GM18873 (cell line): Measurements from ENCODE around the gene ERCC6L2.

Experiments used
- ATAC-seq: cut with Tn5 transposase; IDR thresholded peaks from one replicate; pipeline ENCODE4 v1.9.1; 2021; ENCODE audit warnings: mild to moderate bottlenecking, moderate library complexity, moderate number of reproducible peaks; ENCODE audit not compliant: unreplicated experiment, low FRiP score

ERCC6L2 gene

DNA sequence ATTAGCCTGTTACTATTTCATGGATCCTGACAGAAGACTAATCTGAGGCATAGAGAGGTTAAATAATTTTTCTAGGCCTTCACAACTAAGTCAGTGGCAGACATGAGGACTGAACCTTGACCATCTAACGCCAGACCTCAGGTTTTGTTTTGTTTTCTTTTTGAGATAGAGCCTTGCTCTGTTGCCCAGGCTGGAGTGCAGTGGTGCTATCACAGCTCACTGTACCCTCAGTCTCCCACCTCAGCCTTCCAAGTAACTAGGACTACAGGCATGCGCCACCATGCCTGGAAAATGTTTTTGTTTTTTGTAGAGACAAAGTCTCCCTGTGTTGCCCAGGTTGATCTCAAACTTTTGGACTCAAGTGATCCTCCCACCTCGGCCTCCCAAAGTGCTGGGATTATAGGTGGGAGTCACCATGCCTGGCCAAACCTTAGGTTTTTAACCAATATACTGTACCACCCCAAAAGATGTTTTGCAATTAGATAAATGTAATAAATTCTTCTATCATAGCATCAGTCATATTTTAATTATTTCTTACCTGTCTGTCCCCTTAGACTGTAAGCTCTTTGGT, 35.4 kb downstream of the ERCC6L2 start:
- no peak for ATAC-seq

DNA sequence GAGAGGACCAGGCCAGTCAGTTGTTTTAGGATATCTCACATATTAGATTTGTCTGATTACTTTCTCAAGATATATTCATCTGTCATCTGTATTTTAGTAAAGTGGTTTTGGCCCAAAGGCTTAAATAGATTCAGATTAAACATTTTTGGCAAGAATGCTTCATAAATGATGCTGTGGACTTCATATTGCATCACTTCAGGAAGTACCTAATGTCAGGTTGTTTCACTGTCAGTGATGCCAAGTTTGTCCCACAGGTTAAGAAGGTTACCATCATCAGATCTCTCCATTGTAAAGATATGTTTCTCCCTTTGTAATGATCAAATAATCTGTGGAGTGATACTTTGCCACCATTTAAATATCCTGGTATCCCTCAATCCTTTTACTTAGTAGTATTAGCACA, 37.3 kb downstream of the ERCC6L2 start:
- no peak for ATAC-seq

DNA sequence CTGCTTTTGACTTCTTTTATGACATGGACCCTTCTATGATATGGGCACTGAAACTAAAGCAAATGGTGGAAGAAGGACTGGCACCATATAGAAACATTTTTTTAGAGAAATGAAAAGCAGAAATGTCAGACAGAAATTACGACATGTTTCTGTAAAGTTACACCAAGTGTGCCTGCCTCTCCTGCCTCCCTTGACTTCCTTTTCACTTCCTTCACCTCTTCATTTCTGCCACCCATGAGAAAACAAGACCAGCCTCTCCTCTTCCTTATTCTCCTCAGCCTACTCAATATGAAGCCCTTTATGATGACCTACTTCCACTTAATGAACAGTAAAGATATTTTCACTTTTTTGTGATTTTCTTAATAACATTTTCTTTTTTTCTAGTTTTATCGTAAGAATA, 44.5 kb downstream of the ERCC6L2 start:
- no peak for ATAC-seq

DNA sequence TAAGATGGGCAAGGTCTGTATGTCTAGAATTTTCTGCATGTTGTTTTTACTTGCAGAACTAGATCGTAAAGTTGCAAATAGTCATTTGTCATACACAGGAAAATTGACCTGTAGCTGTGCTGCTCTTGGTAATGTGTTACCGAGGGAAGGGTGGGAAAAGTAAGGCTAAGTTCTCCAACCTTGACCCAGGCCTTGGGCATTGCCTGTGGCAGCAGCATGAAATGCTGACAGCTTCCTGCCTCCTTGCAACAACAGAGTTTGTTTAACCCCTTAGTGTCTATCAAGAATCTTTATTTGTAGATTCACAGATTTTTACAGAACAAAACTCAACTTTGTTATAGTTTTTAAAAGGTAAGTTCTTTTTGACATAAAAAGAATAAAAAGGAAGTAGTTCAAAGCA, 48.3 kb downstream of the ERCC6L2 start:
- ATAC-seq = no peak

DNA sequence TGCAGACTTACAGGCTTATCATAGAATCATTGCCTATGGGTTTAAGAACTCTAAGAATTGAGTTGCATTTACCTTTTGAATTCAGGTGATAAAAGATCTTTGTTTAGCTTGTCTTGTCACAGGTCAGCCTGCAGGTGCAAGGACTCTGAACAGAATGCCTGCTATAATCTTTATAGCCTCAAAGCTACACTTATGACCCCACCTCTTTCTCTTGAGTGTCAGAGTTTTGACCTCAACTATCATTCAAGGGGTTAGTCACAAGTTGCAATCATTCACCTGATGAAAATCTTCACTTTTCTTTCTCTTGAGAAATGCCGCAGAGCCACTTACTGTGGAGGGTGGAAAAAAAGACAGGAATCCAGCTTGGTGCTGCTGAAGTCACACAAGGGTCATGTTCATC, 49.5 kb downstream of the ERCC6L2 start:
- ATAC-seq = no peak

DNA sequence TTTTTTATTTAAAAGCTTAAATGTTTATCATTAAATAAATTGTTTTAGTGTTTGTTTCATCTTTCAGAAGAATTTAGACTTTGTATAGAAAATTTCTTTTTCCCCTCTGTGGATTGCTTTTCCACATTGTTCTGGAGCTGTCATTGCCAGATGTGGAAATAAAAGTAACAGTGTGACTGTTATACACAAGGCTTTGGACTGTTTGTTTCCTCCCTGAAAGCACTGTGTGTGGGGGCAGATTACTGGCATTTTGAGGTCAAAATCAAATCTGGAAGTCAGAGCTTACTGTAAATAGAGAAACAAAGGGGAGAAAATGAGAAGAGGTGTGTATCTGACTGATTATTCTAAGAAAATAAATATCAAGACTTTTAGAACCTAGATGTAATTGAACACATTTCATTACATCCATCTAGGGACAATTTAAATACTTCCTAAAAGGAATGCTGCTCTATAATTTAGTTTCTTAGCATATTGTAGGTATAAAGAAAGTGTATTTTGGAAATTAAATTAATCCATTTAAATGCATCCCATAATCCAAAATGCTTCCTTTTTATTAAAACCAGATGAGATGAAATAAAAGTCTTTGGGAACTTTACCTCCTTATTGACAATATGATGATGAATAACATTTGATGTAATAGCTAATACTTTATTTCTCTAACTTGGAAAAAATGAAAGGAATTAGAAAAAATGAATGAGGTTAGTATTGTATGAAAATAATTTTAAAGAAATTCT, 51.9 kb downstream of the ERCC6L2 start:
- ATAC-seq = no peak

DNA sequence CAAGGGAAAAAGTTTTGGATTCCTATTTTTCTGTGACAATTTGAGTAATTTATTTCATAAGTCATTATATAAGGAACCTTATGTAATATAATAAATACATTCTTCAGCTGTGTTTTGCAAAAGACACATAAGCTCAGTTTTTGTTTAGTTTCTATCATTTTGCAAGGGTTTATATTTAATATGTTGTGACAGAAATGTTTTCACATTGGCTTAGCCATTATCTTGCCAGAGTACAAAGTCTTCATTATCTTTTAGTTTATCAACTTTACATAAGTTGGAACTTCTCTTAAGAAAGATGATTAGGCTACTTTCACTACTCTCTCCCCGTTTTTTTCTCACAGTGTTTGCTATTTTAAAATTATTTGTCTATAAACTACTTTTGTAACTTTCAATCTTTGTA, 54.8 kb downstream of the ERCC6L2 start:
- ATAC-seq = no peak

DNA sequence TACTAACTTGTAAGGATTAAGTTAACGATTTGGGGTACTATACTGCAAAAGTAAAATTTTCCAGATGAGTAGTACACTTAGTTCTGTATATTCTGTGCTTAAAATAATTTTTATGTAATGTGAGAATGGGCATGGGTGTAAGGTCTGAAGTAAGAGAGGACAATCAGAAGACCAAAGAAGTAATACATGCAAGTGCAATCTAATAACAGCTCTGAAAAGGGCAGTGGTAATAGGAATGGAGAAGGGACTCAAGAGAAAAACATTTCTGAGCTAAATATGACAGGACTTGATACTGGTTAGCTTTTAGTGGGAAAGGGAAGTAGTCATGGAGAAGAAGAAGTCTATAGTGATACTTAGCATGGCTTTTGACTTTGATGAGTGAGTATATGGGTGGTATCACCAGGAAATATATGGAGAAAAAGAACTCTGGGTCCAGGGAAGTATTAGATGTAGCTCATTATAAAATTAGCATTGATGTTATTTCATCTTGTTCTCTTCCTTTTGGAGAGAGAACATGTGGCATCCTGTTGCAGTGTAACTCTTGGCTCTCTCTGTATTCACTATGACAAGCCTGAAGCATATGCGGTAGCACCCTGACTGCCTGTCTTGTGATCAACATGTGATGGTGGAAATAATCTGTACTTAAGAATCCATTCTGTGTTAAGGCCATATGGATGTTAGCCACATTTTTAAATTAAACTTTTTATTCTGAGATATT, 60.5 kb downstream of the ERCC6L2 start:
- ATAC-seq = no peak

DNA sequence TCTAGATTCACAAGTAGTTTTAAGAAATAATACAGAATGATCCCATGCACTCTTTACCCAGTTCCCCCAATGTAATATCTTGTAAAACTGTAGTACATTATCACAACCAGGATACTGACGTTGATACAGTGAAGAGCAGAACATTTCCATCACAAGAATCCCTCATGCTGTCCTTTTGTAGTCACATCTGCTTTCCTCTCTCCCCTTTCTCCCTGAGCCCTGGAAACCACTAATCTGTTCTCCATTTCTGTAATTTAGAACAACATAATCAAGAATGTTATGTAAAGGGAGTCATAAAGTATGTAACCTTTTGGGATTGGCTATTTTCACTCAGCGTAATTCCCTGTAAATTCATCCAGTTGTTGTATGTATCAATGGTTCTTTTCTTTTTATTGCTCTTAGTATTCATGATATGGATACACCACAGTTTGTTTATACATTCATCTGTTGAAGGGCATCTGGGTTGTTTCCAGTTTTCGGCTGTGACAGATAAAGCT, 61.1 kb downstream of the ERCC6L2 start:
- no peak for ATAC-seq

DNA sequence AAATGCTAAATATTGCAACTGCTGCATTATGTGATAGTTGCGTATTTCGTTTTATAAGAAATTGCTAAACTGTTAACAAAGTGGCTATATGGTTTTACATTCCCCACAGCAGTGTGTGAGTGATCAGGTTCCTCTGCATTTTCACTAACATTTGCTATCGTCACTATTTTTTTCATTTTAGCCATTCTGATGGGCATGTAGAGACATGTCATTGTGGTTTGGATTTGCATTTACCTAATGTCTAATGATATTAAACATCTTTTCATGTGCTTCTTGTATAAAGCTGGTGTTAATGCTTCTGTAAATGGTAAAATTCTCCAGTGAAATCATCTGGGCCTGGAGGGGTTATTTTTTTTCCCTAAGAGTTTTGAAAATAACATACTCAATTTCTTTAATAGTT, 61.6 kb downstream of the ERCC6L2 start:
- no peak for ATAC-seq

DNA sequence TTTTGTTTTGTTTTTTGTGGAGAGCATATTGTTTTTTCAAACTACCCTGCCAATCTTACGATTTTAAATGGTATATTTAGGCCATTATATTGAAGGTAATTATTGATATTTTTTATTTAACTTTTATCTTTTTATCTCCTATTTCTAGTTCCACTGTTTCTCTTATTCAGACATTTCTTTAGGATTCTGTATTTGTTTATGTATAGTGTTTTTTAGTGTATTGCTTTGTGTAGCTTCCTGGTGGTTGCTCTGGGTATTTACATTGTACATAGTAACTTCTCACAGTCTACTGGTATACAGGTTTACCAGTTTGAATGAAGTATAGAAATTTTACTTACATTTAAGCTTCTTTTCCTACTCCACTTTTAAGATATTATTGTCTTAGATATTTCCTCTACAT, 63.2 kb downstream of the ERCC6L2 start:
- no peak for ATAC-seq

DNA sequence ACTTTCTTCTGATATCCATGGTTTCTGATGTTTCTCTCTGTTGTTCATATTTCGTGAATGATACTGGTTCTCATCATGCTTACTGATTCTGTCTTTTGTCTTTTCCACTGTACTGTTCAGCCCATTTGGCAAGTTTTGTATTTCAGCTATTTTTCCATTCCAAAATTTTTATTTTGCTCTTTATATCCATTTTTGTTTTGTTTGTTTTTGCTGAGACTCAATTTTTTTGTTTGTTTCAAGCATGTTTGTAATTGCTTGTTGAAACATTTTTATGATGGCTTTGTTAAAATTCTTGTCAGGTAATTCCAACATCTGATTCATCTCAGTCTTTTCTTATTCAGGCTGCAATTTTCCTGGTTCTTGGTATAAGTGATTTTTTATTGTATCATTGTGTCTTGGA, 64.0 kb downstream of the ERCC6L2 start:
- ATAC-seq = no peak

DNA sequence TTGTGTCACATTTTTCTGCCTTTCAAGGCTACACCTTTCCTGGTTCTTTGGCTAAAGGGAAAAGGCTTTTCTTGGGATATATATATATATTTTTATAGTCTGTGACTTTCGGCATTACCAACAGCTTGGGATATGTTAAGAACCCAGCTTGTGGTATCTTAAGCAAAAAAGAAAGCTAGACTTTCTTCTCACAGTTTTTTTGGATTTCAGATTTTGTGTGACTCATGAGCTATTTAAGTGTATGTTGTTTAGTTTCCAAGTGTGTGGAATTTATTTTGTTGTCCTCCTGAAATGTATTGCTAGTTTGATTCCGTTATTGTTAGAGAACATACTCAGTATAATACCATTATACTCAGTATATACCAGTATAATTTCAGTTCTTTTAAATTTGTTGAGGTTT, 64.8 kb downstream of the ERCC6L2 start:
- ATAC-seq = no peak

DNA sequence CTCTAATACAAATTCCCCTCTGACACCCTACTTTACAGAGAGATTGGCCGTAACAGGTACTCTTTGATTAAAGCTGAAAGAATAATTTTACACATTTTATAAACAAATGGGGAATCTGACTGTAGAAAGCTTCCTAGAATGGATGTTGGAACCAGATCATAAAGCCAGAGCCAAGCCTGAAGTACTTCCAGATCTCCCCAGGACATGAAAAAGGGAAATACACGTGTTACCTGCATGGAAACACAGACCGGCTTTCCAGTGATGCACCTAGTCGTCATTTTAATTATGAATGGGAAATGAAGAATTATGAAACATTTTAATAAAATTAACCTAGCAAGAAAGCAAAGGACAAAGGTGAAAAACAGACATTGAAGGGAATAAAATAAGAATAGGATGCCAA, 66.5 kb downstream of the ERCC6L2 start:
- no peak for ATAC-seq

DNA sequence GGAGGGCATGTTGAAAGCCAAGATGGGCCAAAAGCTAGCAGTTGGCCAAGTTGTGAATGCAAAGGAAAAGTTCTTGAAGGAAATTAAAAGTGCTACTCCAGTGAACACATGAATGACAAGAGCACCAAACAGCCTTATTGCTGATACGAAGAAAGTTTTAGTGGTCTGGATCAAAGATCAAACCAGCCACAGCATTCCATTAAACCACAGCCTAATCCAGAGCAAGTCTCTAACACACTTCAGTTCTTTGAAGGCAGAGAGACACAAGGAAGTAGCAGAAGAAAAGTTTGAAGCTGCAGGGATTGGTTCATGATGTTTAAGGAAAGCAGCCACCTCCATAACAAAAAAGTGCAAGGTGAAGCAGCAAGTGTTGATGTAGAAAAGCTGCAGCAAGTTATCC, 71.6 kb downstream of the ERCC6L2 start:
- no peak for ATAC-seq

DNA sequence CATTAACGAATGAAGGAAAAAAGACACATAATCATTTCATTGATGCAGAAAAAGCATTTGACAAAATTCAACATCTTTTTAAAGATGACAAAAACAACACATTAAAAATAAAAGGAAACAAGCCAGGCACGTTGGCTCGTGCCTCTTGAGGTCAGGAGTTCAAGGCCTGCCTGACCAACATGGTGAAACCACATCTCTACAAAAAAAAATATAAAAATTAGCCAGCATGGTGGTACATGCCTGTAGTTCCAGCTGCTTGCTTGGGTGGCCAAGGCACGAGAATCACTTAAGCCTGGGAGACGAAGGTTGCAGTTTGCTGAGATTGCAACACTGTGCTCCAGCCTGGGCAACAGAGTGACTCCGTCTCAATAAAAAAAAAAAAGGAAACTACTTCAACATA, 77.0 kb downstream of the ERCC6L2 start:
- no peak for ATAC-seq

DNA sequence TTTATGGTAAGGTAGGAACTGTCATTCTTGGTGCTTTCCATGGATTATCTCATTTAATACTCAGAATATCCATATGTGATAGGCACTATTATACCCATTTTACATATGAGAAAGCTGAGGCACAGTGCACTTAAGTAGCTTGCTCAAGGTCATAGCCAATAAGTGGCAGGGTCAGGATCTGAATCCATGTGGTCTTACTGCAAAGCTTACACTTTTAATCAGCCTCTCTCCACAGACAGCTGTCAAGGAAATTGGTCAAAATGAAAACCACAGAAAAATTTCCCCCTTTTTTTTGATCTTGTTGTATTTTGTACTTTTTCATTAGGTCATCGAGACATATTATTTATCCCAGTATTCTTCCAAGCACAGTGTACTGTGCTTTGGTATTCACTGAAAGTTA, 78.5 kb downstream of the ERCC6L2 start:
- no peak for ATAC-seq

DNA sequence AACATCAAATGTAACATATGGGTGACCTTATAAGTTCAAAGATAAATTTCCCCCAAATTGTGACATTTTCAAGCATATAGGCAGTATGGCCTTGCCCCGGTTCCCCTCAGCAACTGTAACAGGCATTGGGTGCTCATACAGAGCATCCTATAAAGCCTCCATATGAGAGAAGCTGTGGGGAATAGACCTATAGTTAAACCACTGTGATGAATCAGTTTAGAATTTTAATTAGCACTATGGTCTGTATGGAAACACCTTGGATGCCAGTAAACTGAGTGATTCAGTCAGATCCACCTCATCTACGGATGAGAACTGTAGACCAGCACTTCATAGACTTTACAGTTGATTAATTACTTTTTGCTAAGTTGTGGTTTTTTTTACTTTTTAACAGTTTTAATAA, 79.4 kb downstream of the ERCC6L2 start:
- ATAC-seq = no peak

DNA sequence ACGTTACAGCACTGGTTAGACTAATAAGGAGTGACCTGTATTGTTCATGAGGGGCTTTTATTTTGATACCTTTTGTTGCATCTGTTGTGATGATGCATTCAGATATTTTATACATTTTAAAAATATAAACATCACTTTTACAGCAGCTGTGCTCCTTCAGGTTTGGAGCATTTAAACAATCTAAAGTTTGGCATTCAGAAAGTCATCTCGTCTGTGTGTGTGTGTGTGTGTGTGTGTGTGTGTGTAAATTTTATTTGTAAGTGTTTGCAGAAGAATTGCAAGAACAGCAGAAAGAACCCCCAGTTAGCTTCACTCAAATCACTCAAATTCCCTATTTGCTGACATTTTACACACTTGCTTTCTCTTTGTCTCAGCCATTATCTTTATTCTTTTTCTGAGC, 87.4 kb downstream of the ERCC6L2 start:
- no peak for ATAC-seq

DNA sequence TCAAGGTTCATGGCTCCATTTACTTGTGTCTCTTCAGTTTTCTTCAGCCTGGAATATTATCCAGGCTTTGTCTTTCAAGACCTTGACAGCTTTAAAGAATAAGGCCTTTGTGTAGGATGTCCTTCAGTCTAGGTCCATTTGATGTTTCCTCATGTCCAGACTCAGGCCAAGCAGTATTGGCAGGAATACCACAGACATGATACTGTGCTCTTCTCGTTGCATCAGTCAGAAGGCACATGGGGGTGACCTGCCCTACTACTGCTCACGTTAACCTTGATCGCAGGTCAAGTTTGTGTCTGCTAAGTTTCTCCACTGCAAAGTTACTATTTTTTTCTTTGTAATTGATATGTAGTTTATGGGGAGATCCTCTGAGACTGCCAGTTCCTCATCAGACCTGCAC, 88.2 kb downstream of the ERCC6L2 start:
- no peak for ATAC-seq

DNA sequence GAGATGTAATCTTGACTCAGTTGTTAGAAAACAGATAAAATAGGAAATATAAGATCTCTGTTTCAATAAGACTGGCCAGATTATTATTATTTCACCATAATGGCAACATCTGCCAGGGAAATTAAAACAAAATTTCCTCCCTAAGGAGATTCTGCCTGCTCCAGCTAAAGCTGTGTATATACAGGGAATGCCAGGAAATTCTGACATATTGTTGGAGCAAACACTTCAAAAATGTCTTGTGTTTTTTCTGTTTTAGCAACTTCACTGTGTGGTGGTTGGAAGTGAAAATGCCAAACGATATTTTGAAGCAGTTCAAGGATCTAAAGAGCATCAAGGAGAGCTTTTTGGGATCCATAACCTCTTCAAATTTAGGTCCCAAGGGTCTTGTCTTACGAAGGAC, 90.8 kb downstream of the ERCC6L2 start:
- no peak for ATAC-seq

DNA sequence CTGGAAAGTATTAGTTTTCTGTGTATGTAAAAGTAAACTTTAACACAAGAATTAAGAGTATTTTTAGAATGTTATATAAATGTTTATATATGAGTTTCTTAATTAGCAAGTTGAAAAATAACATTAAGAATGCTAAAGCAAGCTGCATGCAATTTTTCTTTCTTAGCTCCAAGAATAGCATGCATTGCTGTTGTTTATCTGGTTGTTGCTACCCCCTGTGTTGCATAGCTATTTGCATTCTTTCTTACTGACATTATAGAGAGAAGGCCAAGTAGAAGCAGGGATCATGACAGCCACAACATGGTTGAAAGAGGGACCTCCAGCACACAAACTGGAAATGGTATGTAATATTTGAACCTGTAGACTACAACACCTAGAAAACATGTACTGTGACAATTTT, 94.8 kb downstream of the ERCC6L2 start:
- ATAC-seq = no peak
